Endodermal cell (in vitro differentiated cells): ENCODE data around the gene NCAM1. TPM values are rescaled to one million over a fixed set of nuclear protein-coding genes. Genes with fewer than 3 reads are reported as not detected.

Source experiments
- DNase-seq: peaks from one replicate; pipeline ENCODE4 v3.0.0-alpha.2; 2017
- H3K27ac ChIP-seq: 2 replicates; pipeline ENCODE4 v1.5.1; 2013; ENCODE audit warnings: mild to moderate bottlenecking, low read depth, low read length, moderate library complexity
- H3K27me3 ChIP-seq: 2 replicates; pipeline ENCODE4 v1.6.1; 2013; ENCODE audit warnings: mild to moderate bottlenecking, low read length, moderate library complexity; ENCODE audit not compliant: insufficient read depth, control insufficient read depth, poor library complexity, severe bottlenecking
- H3K36me3 ChIP-seq: 2 replicates; pipeline ENCODE4 v1.7.0; 2013; ENCODE audit warnings: mild to moderate bottlenecking, low read length, moderate library complexity; ENCODE audit not compliant: control insufficient read depth, insufficient read depth
- H3K4me1 ChIP-seq: one replicate; pipeline ENCODE4 v1.7.0; 2013; ENCODE audit warnings: low read length; ENCODE audit not compliant: control insufficient read depth, insufficient read depth
- H3K4me3 ChIP-seq: 2 replicates; pipeline ENCODE4 v1.5.1; 2013; ENCODE audit warnings: mild to moderate bottlenecking, low read length, moderate library complexity
- H3K9ac ChIP-seq: 2 replicates; pipeline ENCODE4 v1.6.1; 2013; ENCODE audit warnings: mild to moderate bottlenecking, low read length, moderate library complexity; ENCODE audit not compliant: poor library complexity, severe bottlenecking; ENCODE audit errors: extremely low read depth
- H3K9me3 ChIP-seq: 2 replicates; pipeline ENCODE4 v1.6.1; 2013; ENCODE audit warnings: mild to moderate bottlenecking, low read length, moderate library complexity; ENCODE audit not compliant: control insufficient read depth
- H3K27ac Mint-ChIP-seq: 2 replicates; pipeline ENCODE4 v1.8.0; 2020; ENCODE audit warnings: mixed read lengths
- H3K27me3 Mint-ChIP-seq: 2 replicates; pipeline ENCODE4 v1.8.0; 2021; ENCODE audit warnings: mild to moderate bottlenecking, mixed read lengths; ENCODE audit not compliant: insufficient read depth
- H3K36me3 Mint-ChIP-seq: 2 replicates; pipeline ENCODE4 v1.8.0; 2020; ENCODE audit warnings: low read depth, mixed read lengths
- H3K4me1 Mint-ChIP-seq: 2 replicates; pipeline ENCODE4 v1.8.0; 2020; ENCODE audit warnings: mixed read lengths
- H3K4me3 Mint-ChIP-seq: 2 replicates; pipeline ENCODE4 v1.8.0; 2020; ENCODE audit warnings: mild to moderate bottlenecking, moderate library complexity, mixed read lengths
- H3K9me3 Mint-ChIP-seq: 2 replicates; pipeline ENCODE4 v1.8.0; 2020; ENCODE audit warnings: mild to moderate bottlenecking, mixed read lengths
- CTCF ChIP-seq: fragments of 200-600 bp; sonication (generic); conservative IDR thresholded peaks from 2 replicates; pipeline ENCODE4 v1.5.0; 2021; ENCODE audit warnings: antibody characterized with exemption, mild to moderate bottlenecking
- WGBS, 2 experiments: methylation state at CpG; one replicate each; pipeline versions ENCODE4 v1.1.5 to v1.1.7; 2013; ENCODE audit warnings: missing lambda C conversion rate in 2 of 2, mixed read lengths in 1 of 2; ENCODE audit not compliant: insufficient coverage in 1 of 2, insufficient read length in 1 of 2; 5-methylcytosine and 5-hydroxymethylcytosine counted together
- total RNA-seq, 2 donors: library from RNA; stranded (reverse); fragmentation: NEBNext Ultra II Directional in 1 of 2; extraction: Animal tissue kit (Norgen Biotek cat#: 25700) in 1 of 2; gene quantifications; 2 replicates in 1 of 2; 3 replicates in 1 of 2; pipeline ENCODE4 v1.2.1, GENCODE V29; 2021

NCAM1 gene
- total RNA-seq, 2 donors from 2014 or later, result 1.6 to 2.9 TPM

DNA sequence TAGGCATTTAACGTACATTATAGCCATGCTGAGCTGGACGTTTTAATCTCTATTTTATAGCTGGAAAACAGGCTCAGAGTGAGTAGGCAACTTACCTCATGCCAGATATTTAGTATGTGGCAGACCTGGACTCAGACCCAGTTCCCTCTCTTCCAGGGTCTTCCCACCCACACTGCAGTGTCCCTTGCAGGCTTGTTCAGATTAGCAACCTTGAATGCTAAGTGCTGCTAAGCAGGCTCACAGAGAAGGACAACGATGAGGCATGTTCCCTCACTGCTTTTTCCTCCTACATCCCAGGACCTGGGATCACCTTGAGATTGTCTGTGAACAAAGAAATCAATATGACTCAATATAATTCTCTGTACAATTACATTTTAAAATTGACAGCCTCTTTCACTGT is 65.6 kb downstream of the NCAM1 start:
- Histone ChIP-seq H3K36me3 (no peaks in the 10 kb centered on the region), H3K9me3 (no peaks in the 10 kb centered on the region), H3K9ac (no peak overlapping the region), H3K27me3 (no peaks in the 10 kb centered on the region), H3K4me1 (no peaks in the 10 kb centered on the region), H3K4me3 (no peak overlapping the region), H3K27ac (no peak overlapping the region)
- DNase-seq, result no peak
- Mint-ChIP-seq H3K27me3 (no peaks in the 10 kb centered on the region), H3K36me3 (no peaks in the 10 kb centered on the region), H3K27ac (no peak overlapping the region), H3K9me3 (no peaks in the 10 kb centered on the region), H3K4me1 (no peaks in the 10 kb centered on the region), H3K4me3 (no peak overlapping the region)
- WGBS, 2 experiments, result 89 to 100% methylated on average over 1 to 3 of the region's 3 CpGs
- TF ChIP-seq CTCF, result no peak

GRCh38 chr11:113034576-113034975 is 73.4 kb downstream of the NCAM1 start:
- H3K27ac Mint-ChIP-seq, result no peak overlapping the region
- Histone ChIP-seq H3K27me3 (no peaks in the 10 kb centered on the region), H3K9me3 (no peaks in the 10 kb centered on the region), H3K9ac (no peak overlapping the region), H3K4me3 (no peak overlapping the region), H3K4me1 (no peaks in the 10 kb centered on the region), H3K36me3 (no peaks in the 10 kb centered on the region), H3K27ac (no peak overlapping the region)
- no peak overlapping the region for H3K4me3 Mint-ChIP-seq
- H3K27me3 Mint-ChIP-seq, result no peaks in the 10 kb centered on the region
- no peaks in the 10 kb centered on the region for H3K36me3 Mint-ChIP-seq
- DNase-seq, result no peak
- TF ChIP-seq CTCF, result no peak
- 88 to 100% methylated on average over 1 to 4 of the region's 5 CpGs for WGBS, 2 experiments
- H3K9me3 Mint-ChIP-seq, result peaks cover 2% of the 10 kb centered on the region
- no peaks in the 10 kb centered on the region for H3K4me1 Mint-ChIP-seq

- Mint-ChIP-seq H3K36me3 (no peaks in the 10 kb centered on the region), H3K27me3 (no peaks in the 10 kb centered on the region), H3K27ac (no peak overlapping the region), H3K9me3 (peaks cover 2% of the 10 kb centered on the region), H3K4me1 (no peaks in the 10 kb centered on the region), H3K4me3 (no peak overlapping the region)
- no peak for TF ChIP-seq CTCF
- Histone ChIP-seq H3K9me3 (no peaks in the 10 kb centered on the region), H3K27ac (no peak overlapping the region), H3K4me3 (no peak overlapping the region), H3K4me1 (no peaks in the 10 kb centered on the region), H3K27me3 (no peaks in the 10 kb centered on the region), H3K36me3 (no peaks in the 10 kb centered on the region), H3K9ac (no peak overlapping the region)
- no peak for DNase-seq
- WGBS, 2 experiments, result 85 to 91% methylated on average over 3 of the region's 3 CpGs
These were observed 74.5 kb downstream of the NCAM1 start for GRCh38 chr11:113035708-113036107.
